Esophagus muscularis mucosa (tissue), 4 donors: Measurements from ENCODE around the gene RHCG. TPM values are rescaled to one million over a fixed set of nuclear protein-coding genes. Genes with fewer than 3 reads are reported as not detected.

ENCODE experiments used
- DNase-seq: peaks from one replicate; pipeline ENCODE4 v3.0.0-alpha.2; 2017; ENCODE audit errors: extremely low spot score
- H3K27ac ChIP-seq, 4 donors: fragments of 200-600 bp; sonication (generic); replicated peaks in 1 of 4; 1 replicate in 3 of 4; 2 replicates in 1 of 4; pipeline ENCODE4 v1.5.1; 2016 to 2019; ENCODE audit warnings: mild to moderate bottlenecking in 1 of 4
- H3K27me3 ChIP-seq, 4 donors: fragments of 200-600 bp; sonication (generic); one replicate each; pipeline versions ENCODE4 v1.5.1 to v1.6.0; 2016 to 2019
- H3K36me3 ChIP-seq, 4 donors: fragments of 200-600 bp; sonication (generic); one replicate each; pipeline ENCODE4 v1.5.1; 2016 to 2019
- H3K4me1 ChIP-seq, 4 donors: fragments of 200-600 bp; sonication (generic); one replicate each; pipeline ENCODE4 v1.5.1; 2016 to 2019
- H3K4me3 ChIP-seq, 4 donors: fragments of 200-600 bp; sonication (generic); 1 replicate in 2 of 4; 2 replicates in 2 of 4; pipeline ENCODE4 v1.5.1; 2016 to 2019; ENCODE audit warnings: mild to moderate bottlenecking in 4 of 4, moderate library complexity in 1 of 4
- H3K9me3 ChIP-seq, 4 donors: fragments of 200-600 bp; sonication (generic); 1 replicate in 3 of 4; 2 replicates in 1 of 4; pipeline ENCODE4 v1.5.1; 2016 to 2019
- CTCF ChIP-seq, 3 experiments: fragments of 200-600 bp in 2 of 3; fragments of 450-650 bp in 1 of 3; sonication (generic) in 2 of 3; IDR thresholded peaks; one replicate each; pipeline ENCODE4 v1.5.1; 2017 to 2019; ENCODE audit warnings: antibody characterized with exemption in 3 of 3, mild to moderate bottlenecking in 2 of 3, moderate library complexity in 1 of 3
- EP300 ChIP-seq: sonication (generic); formaldehyde crosslinking; IDR thresholded peaks from one replicate; pipeline ENCODE4 v1.6.1; 2017; ENCODE audit warnings: antibody characterized with exemption
- POLR2A ChIP-seq: fragments of 450-650 bp; IDR thresholded peaks from one replicate; pipeline ENCODE4 v1.6.1; 2017; ENCODE audit warnings: antibody characterized with exemption, moderate library complexity, mild to moderate bottlenecking, low read depth
- POLR2AphosphoS5 ChIP-seq, 2 donors: sonication (generic); formaldehyde crosslinking; IDR thresholded peaks; one replicate each; pipeline ENCODE4 v1.6.1; 2017; ENCODE audit warnings: antibody characterized with exemption in 2 of 2
- WGBS: methylation state at CpG from one replicate; pipeline ENCODE4 v1.1.5; 2018; 5-methylcytosine and 5-hydroxymethylcytosine counted together
- intact Hi-C: fragments of 100-400 bp; cut with DNase I; formaldehyde crosslinking; loops from one replicate; pipeline ENCODE4 v1.15.1; 2023
- total RNA-seq, 4 donors: library from RNA; depleted of rRNA; stranded (reverse); fragments of >200 nt; gene quantifications; one replicate each; pipeline versions ENCODE4 v1.1.0 to v1.2.1, GENCODE V29; 2016

The RHCG gene
- total RNA-seq, 4 donors from 2014 or later: 1.2 TPM; not detected in 3

GRCh38 chr15:89526181-89526580 lies 29.8 kb upstream of the RHCG start:
- Histone ChIP-seq H3K27ac (no peak overlapping the region), H3K4me1 (no peaks in the 10 kb centered on the region), H3K4me3 (no peak overlapping the region), H3K27me3 (peaks cover 0 to 18% (median 0%) of the 10 kb centered on the region in 4 donors), H3K9me3 (peaks cover 0 to 1% (median under 1%) of the 10 kb centered on the region in 4 donors), H3K36me3 (no peaks in the 10 kb centered on the region)
- DNase-seq: peak; percentile 60
- intact Hi-C loops: no loop called here
- WGBS: 87% methylated on average over 7 of the region's 7 CpGs
- no peak for TF ChIP-seq POLR2A
- TF ChIP-seq CTCF (IDR thresholded peaks at IDR 0.05): no peak
- no peak for TF ChIP-seq POLR2AphosphoS5 (IDR thresholded peaks at IDR 0.05)

GRCh38 chr15:89524184-89524583 lies 27.8 kb upstream of the RHCG start:
- H3K27me3 ChIP-seq: peaks cover 0 to 26% (median 0%) of the 10 kb centered on the region in 4 donors
- intact Hi-C loops: no loop called here
- H3K36me3 ChIP-seq: no peaks in the 10 kb centered on the region
- TF ChIP-seq EP300 (no peak), POLR2AphosphoS5 (IDR thresholded peaks at IDR 0.05) (no peak), CTCF (IDR thresholded peaks at IDR 0.05) (no peak), POLR2A (no peak)
- no peaks in the 10 kb centered on the region for H3K4me1 ChIP-seq
- peaks cover 0 to 8% (median 4%) of the 10 kb centered on the region in 4 donors for H3K9me3 ChIP-seq
- 59% methylated on average over 1 of the region's 1 CpG for WGBS
- no peak for DNase-seq
- H3K4me3 ChIP-seq: no peak overlapping the region
- H3K27ac ChIP-seq: no peak overlapping the region

GRCh38 chr15:89523101-89523500 lies 26.7 kb upstream of the RHCG start:
- DNase-seq: peak; percentile 89
- no peak overlapping the region for H3K27ac ChIP-seq
- WGBS: 62% methylated on average over 2 of the region's 2 CpGs
- H3K9me3 ChIP-seq: peaks cover 0 to 13% (median 4%) of the 10 kb centered on the region in 4 donors
- intact Hi-C loops: no loop called here
- H3K4me3 ChIP-seq: no peak overlapping the region
- no peak for TF ChIP-seq CTCF (IDR thresholded peaks at IDR 0.05)
- no peak for TF ChIP-seq EP300
- no peaks in the 10 kb centered on the region for H3K4me1 ChIP-seq
- peaks cover 0 to 35% (median 0%) of the 10 kb centered on the region in 4 donors for H3K27me3 ChIP-seq
- H3K36me3 ChIP-seq: no peaks in the 10 kb centered on the region

GRCh38 chr15:89521605-89522004 lies 25.2 kb upstream of the RHCG start:
- H3K4me3 ChIP-seq: no peak overlapping the region
- DNase-seq: peak; percentile 24
- no peaks in the 10 kb centered on the region for H3K4me1 ChIP-seq
- H3K27me3 ChIP-seq: peaks cover 0 to 38% (median 0%) of the 10 kb centered on the region in 4 donors
- H3K36me3 ChIP-seq: no peaks in the 10 kb centered on the region
- TF ChIP-seq CTCF (IDR thresholded peaks at IDR 0.05) (no peak), POLR2A (no peak), POLR2AphosphoS5 (IDR thresholded peaks at IDR 0.05) (no peak), EP300 (no peak)
- intact Hi-C loops: no loop called here
- H3K9me3 ChIP-seq: peaks cover 0 to 17% (median 4%) of the 10 kb centered on the region in 4 donors
- no peak overlapping the region for H3K27ac ChIP-seq
- WGBS: 100% methylated on average over 1 of the region's 1 CpG

GRCh38 chr15:89515477-89515876 lies 19.1 kb upstream of the RHCG start:
- intact Hi-C loops: no loop called here
- TF ChIP-seq EP300 (no peak), POLR2A (no peak), POLR2AphosphoS5 (IDR thresholded peaks at IDR 0.05) (no peak), CTCF (IDR thresholded peaks at IDR 0.05) (no peak)
- Histone ChIP-seq H3K27ac (no peak overlapping the region), H3K9me3 (peaks cover 0 to 10% (median under 1%) of the 10 kb centered on the region in 4 donors), H3K4me3 (no peak overlapping the region), H3K4me1 (no peaks in the 10 kb centered on the region), H3K36me3 (no peaks in the 10 kb centered on the region), H3K27me3 (peaks cover 0 to 37% (median 0%) of the 10 kb centered on the region in 4 donors)
- WGBS: 78% methylated on average over 4 of the region's 4 CpGs
- peak; percentile 47 for DNase-seq
